ENCODE results near the gene RFPL3. TPM values are rescaled to one million over a fixed set of nuclear protein-coding genes. Genes with fewer than 3 reads are reported as not detected.

The RFPL3 gene
- total RNA-seq, 4 donors from 2014 or later = not detected

GRCh38 chr22:32322986-32323385 lies 34.7 kb upstream of the RFPL3 start:
- Histone ChIP-seq H3K4me3 (no peak overlapping the region), H3K27ac (no peak overlapping the region), H3K4me1 (no peaks in the 10 kb centered on the region), H3K36me3 (no peaks in the 10 kb centered on the region), H3K9me3 (no peaks in the 10 kb centered on the region), H3K27me3 (no peaks in the 10 kb centered on the region)
- 80 to 86% methylated on average over 6 of the region's 6 CpGs for WGBS, 2 donors
- DNase-seq (ENCODE audit: low spot score in 2 of 2) = no peak
- TF ChIP-seq POLR2A (IDR thresholded peaks at IDR 0.05) (no peak), CTCF (IDR thresholded peaks at IDR 0.05) (no peak), EP300 (IDR thresholded peaks at IDR 0.05) (no peak)

GRCh38 chr22:32323513-32324164 lies 34.0 kb upstream of the RFPL3 start:
- DNase-seq (ENCODE audit: low spot score in 2 of 2) = no peak
- H3K27me3 ChIP-seq = no peaks in the 10 kb centered on the region
- H3K9me3 ChIP-seq = peaks cover 0 to 3% (median 0%) of the 10 kb centered on the region in 4 donors
- no peak overlapping the region for H3K27ac ChIP-seq
- H3K36me3 ChIP-seq = no peaks in the 10 kb centered on the region
- H3K4me1 ChIP-seq = no peaks in the 10 kb centered on the region
- 85 to 89% methylated on average over 9 to 11 of the region's 11 CpGs for WGBS, 2 donors
- H3K4me3 ChIP-seq = no peak overlapping the region
- TF ChIP-seq CTCF (IDR thresholded peaks at IDR 0.05) (no peak), EP300 (IDR thresholded peaks at IDR 0.05) (no peak), POLR2A (IDR thresholded peaks at IDR 0.05) (no peak)

- Histone ChIP-seq H3K4me1 (no peaks in the 10 kb centered on the region), H3K27ac (no peak overlapping the region), H3K9me3 (peaks cover 0 to 7% (median 0%) of the 10 kb centered on the region in 4 donors), H3K4me3 (no peak overlapping the region), H3K36me3 (no peaks in the 10 kb centered on the region), H3K27me3 (no peaks in the 10 kb centered on the region)
- TF ChIP-seq POLR2A (IDR thresholded peaks at IDR 0.05) = no peak
- TF ChIP-seq CTCF (IDR thresholded peaks at IDR 0.05) = no peak
- TF ChIP-seq EP300 (IDR thresholded peaks at IDR 0.05) = no peak
- WGBS, 2 donors = 82 to 87% methylated on average over 15 to 20 of the region's 26 CpGs
- no peak for DNase-seq (ENCODE audit: low spot score in 2 of 2)
Measured at GRCh38 chr22:32324505-32325415, 32.9 kb upstream of the RFPL3 start.

- no peak for DNase-seq (ENCODE audit: low spot score in 2 of 2)
- H3K27me3 ChIP-seq = no peaks in the 10 kb centered on the region
- H3K36me3 ChIP-seq = no peaks in the 10 kb centered on the region
- H3K4me1 ChIP-seq = no peaks in the 10 kb centered on the region
- no peak overlapping the region for H3K4me3 ChIP-seq
- TF ChIP-seq POLR2A (IDR thresholded peaks at IDR 0.05) (no peak), CTCF (IDR thresholded peaks at IDR 0.05) (no peak), EP300 (IDR thresholded peaks at IDR 0.05) (no peak)
- peaks cover 0 to 7% (median 0%) of the 10 kb centered on the region in 4 donors for H3K9me3 ChIP-seq
- 64 to 90% methylated on average over 2 to 9 of the region's 9 CpGs for WGBS, 2 donors
- no peak overlapping the region for H3K27ac ChIP-seq
Measured at GRCh38 chr22:32325416-32325801, 32.3 kb upstream of the RFPL3 start.

GRCh38 chr22:32325811-32326237 lies 31.8 kb upstream of the RFPL3 start:
- Histone ChIP-seq H3K36me3 (no peaks in the 10 kb centered on the region), H3K27ac (no peak overlapping the region), H3K4me3 (no peak overlapping the region), H3K27me3 (no peaks in the 10 kb centered on the region), H3K9me3 (peaks cover 0 to 7% (median 0%) of the 10 kb centered on the region in 4 donors), H3K4me1 (no peaks in the 10 kb centered on the region)
- no peak for DNase-seq (ENCODE audit: low spot score in 2 of 2)
- WGBS, 2 donors = 71 to 77% methylated on average over 7 of the region's 7 CpGs
- no peak for TF ChIP-seq CTCF (IDR thresholded peaks at IDR 0.05)
- no peak for TF ChIP-seq POLR2A (IDR thresholded peaks at IDR 0.05)
- TF ChIP-seq EP300 (IDR thresholded peaks at IDR 0.05) = no peak

Data from tibial nerve (tissue), 4 donors.